ENCODE data around the gene RCSD1.

The RCSD1 gene

DNA sequence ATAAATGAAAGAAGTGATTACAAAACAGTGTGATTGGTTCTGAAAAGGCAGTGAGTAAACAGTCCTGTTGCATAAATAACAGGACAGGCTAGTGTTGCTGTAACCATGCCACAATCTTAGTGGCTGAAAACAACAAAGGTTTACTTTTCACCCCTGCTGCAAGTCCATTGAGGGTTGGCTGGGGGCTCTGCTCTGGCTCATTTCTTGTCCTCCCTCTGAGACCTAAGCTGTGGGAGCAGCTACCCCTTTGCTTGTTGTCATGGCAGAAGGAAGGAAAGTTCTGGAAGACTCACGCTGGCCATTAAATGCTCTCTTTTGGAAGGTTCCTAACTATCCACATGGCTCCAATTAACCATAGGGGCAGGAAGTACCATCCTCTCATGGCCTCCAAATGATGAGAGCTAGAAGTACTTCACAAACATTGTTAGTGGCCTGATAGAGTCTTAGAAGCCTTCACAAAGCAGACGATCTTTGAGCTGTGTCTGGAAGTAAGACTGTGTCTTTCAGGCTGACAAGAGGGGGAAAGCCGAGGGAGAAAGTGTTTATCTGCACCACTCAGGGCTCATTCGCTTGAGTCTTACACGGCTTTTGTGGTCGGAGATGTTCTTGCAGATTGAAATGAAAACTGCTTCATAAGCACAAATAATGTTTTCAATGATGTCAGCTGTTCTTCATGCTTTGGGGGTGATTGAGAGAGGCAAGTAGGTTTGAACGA, 11.9 kb downstream of the RCSD1 start:
- DNase-seq (ENCODE audit: low read depth in 2 of 2) = no peak

DNA sequence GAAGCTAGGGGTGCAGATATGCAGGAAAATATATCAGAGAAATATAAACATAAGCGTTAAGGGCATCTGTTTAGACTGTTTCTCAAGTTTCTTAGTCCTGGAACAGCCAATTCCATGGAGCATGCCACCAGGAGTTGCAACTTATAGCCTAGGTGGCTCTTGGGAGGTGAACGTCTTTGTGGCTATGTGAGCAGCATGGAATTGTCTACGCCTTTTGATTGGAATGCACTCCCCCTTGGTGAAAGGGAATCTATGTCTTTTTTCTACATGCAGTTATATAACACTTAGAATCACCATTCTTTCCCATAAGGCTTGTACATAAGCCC, 12.4 kb downstream of the RCSD1 start:
- DNase-seq (ENCODE audit: low read depth in 2 of 2) = no peak

DNA sequence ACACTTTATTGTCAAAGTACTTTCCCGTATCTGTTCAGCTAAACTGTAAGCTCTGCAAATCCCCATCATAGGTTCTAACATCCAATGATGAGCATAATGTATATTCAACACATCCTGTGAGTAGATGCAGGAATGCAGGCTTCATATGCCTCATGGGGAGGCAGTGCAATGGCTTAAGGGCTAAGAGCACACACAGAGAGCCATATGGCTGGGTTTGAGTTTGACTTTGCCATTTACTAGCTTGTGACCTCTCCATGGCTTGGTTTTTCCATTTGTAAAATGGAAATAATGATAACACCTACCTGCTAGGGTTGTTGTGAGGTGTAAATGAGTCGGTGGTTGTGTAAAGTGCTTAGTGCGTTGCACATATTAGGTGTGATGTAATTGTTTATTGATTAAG, 13.4 kb downstream of the RCSD1 start:
- no peak for DNase-seq (ENCODE audit: low read depth in 2 of 2)

GRCh38 chr1:167644551-167644950, 14.5 kb downstream of the RCSD1 start:
- no peak for DNase-seq (ENCODE audit: low read depth in 2 of 2)

GRCh38 chr1:167645140-167645541, 15.1 kb downstream of the RCSD1 start:
- DNase-seq (ENCODE audit: low read depth in 2 of 2) = no peak

DNA sequence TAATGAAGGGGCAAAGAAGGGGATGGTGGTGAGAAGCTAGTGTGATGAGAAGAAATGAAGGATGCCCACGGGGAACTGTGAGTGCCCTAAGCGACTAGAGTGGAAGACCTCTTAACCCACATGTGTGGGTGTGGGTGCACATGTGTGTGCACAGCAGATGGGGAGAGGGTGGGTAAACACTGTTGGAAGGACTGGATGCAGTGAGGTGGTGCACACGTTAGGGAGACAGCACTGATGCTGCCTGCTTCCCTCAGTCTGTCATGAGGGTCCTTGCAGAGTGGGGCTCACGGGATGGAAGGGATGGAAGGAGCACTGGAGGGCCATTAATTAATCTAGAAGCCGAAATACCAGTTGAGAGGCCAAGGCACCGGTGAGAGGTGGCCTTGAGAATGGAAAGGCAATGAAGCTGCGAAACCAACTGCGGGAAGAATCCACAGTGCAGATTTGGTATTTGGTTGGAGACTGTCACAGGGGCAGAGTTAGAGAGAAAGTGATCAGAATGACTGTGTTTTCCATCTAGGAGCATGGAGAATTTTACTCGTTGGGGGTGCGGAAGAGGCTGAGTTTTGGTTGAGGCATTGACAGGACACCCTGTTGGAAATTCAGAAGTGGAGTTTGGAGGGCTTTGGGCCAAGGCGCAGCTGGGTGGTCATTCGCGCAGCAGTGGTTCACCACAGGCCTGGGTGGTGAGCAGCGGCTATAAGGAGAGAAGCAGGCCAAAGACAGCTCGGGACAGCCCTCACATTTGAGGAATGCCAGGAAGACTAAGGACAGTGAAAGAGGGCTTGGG, 15.8 kb downstream of the RCSD1 start:
- no peak for DNase-seq (ENCODE audit: low read depth in 2 of 2)

- no peak for DNase-seq (ENCODE audit: low read depth in 2 of 2)
Measured at GRCh38 chr1:167648252-167648849, 18.3 kb downstream of the RCSD1 start.

GRCh38 chr1:167648978-167649744, 19.1 kb downstream of the RCSD1 start:
- no peak for DNase-seq (ENCODE audit: low read depth in 2 of 2)

DNA sequence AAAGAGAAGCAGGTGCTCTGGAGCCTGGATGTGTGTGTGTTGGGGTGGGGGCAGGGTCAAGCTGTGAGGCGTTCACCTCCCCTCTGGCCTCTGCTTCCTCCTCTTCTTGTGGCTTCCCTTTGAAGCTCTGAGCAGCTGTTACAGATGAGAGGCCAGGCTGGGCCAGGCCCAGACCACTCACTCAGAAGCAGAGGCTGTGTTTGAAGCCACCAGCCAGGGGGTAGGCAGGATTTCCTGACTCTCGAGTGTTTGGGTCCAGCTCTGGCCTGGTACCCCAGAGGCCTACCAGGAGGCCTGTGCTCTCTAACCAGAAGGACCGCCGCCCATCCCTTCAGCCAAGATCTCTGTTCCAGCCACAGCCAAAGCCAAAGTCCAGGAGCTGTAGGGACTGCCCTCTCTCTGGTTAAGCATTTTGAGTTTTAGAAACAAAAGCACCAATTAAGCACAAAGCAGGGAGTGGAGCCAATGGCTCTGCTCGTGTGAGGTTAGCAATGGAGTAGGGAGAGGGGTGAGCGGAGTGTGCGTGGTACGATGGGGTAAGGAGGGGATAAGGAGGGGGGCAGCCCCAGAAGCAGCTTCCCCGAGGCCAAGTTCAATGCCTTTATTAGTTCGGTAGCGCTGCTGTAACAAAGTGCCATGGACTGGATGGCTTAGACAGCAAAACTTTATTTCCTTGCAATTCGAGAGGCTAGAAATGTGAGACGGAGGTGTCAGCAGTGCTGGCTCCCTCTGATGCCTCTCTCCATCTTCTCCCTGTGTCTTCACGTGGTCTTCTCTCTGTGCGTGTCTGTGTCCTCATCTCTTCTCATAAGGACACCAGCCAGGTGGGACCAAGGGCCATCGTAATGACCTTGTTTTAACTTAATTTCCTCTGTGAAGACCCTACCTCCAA, 20.5 kb downstream of the RCSD1 start:
- no peak for DNase-seq (ENCODE audit: low read depth in 2 of 2)

- DNase-seq (ENCODE audit: low read depth in 2 of 2) = no peak
Measured at GRCh38 chr1:167651161-167651693, 21.2 kb downstream of the RCSD1 start.

DNA sequence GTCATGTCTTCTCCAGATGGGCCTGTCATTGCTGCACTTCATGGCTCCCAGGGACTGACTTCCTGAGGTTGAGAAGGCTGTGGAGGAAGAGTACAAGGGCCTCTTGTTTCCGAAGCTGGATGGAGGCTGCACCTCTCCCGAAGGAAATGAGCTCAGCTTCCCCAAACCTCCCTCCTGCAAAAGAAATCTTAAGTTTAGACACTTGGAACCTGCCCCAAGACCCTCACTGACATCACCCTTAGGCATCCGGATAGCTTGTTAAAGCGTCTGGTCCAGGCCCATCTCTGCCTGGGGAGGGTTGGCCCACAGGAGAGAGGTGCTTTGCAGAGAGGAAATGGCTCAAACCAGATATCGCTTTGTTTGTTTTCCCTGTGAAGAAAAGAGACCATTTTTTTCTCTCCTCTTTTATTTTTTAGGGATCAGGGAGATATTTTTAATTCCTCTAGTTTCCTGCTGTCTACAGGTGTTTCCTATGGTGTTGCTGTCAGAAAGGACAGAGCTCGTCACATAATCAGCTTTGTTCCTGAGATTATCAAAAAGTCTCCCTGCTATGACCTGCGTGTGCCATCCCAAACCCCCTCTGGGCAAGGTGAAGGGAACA, 25.0 kb downstream of the RCSD1 start:
- no peak for DNase-seq (ENCODE audit: low read depth in 2 of 2)

GRCh38 chr1:167656657-167657056, 26.6 kb downstream of the RCSD1 start:
- DNase-seq (ENCODE audit: low read depth in 2 of 2) = no peak

GRCh38 chr1:167658574-167659328, 28.7 kb downstream of the RCSD1 start:
- no peak for DNase-seq (ENCODE audit: low read depth in 2 of 2)

- no peak for DNase-seq (ENCODE audit: low read depth in 2 of 2)
Measured at GRCh38 chr1:167659450-167659849, 29.4 kb downstream of the RCSD1 start.

DNA sequence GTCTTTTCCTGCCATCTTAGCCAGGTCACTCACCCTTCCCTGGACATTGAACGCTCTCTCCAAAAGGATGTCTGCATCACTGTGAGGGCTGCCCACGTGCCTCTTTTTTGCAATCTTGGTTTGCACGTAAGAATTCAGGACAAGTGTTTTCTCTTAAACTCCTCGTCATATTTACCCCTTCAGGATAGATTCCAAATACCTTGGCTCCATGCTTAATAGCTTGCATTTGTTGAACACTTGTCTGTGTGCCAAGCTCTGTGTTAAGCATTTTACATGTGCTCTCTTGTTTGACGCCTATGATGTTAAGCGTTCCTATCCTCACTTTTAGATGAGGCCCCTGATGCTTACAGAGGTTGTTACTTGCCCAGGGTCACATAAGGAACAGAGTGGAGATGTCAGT, 29.8 kb downstream of the RCSD1 start:
- no peak for DNase-seq (ENCODE audit: low read depth in 2 of 2)

- no peak for DNase-seq (ENCODE audit: low read depth in 2 of 2)
Measured at GRCh38 chr1:167661527-167662426, 31.7 kb downstream of the RCSD1 start.

- DNase-seq (ENCODE audit: low read depth in 2 of 2) = no peak
Measured at GRCh38 chr1:167663002-167663772, 33.2 kb downstream of the RCSD1 start.

- DNase-seq (ENCODE audit: low read depth in 2 of 2) = no peak
Measured at GRCh38 chr1:167665469-167665868, 35.4 kb downstream of the RCSD1 start.

Measured in stimulated activated CD4-positive, alpha-beta T cell treated with anti-CD3 and anti-CD28 coated beads, Interleukin-15, amount 100 ng/mL, for 48 hours (primary cell).